Upper lobe of right lung (tissue), 1 donor: Measurements from ENCODE around the gene C2orf68. TPM values are rescaled to one million over a fixed set of nuclear protein-coding genes. Genes with fewer than 3 reads are reported as not detected.

ENCODE experiments used
- ATAC-seq: fragments of 200-7000 bp; cut with Tn5 transposase; one replicate; pipeline ENCODE4 v1.9.1; 2020; ENCODE audit warnings: mild to moderate bottlenecking, moderate library complexity
- DNase-seq: peaks from one replicate; pipeline ENCODE4 v3.0.0-alpha.2; 2020
- H3K27ac ChIP-seq: fragments of 200-600 bp; one replicate; pipeline ENCODE4 v1.8.0; 2022
- H3K27me3 ChIP-seq: fragments of 200-600 bp; one replicate; pipeline ENCODE4 v1.8.0; 2022; ENCODE audit warnings: mild to moderate bottlenecking
- H3K36me3 ChIP-seq: fragments of 200-600 bp; one replicate; pipeline ENCODE4 v1.8.0; 2022
- H3K4me1 ChIP-seq: fragments of 200-600 bp; one replicate; pipeline ENCODE4 v1.8.0; 2022
- H3K4me3 ChIP-seq: fragments of 200-600 bp; one replicate; pipeline ENCODE4 v1.8.0; 2022; ENCODE audit warnings: mild to moderate bottlenecking
- H3K9me3 ChIP-seq: fragments of 200-600 bp; one replicate; pipeline ENCODE4 v1.8.0; 2022
- CTCF ChIP-seq: fragments of 200-600 bp; IDR thresholded peaks from one replicate; pipeline ENCODE4 v1.8.0; 2022; ENCODE audit warnings: antibody characterized with exemption
- intact Hi-C: fragments of 100-400 bp; cut with DNase I; formaldehyde crosslinking; loops from one replicate; pipeline ENCODE4 v1.11.0; 2022
- total RNA-seq: library from RNA; stranded (reverse); fragmentation: NEBNext Ultra II Directional; extraction: Animal tissue kit (Norgen Biotek cat#: 25700); gene quantifications from one replicate; pipeline ENCODE4 v1.2.1, GENCODE V29; 2021
- donor health status: DM: no; HTN: yes; CAD: no; lungs with severe emphysema.

C2orf68 gene
- total RNA-seq, 1 donor from 2014 or later, result 37.9 TPM

DNA sequence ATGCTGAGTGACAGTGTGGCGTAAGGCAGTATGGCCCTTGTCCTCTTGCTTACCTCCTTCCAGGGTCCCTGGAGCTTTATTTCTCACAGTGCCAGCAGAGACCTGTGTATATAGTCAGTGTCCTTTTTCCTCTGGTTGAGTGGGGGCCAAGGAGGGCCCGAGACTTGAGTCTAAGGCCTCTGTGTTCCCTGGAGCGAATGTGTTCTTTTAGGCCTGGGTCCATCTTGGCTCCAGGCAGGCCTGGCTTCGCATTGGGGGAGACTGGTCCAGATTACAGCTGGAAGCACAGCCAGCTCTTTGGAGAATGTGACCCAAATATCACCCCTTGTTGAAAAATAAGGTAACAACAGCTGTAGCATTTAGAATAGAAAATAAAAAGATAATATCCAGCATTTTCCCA, 22.7 kb downstream of the C2orf68 start:
- no peak overlapping the region for H3K4me3 ChIP-seq
- H3K9me3 ChIP-seq, result no peaks in the 10 kb centered on the region
- H3K27ac ChIP-seq, result peak overlapping the region; percentile 85
- no peak for ATAC-seq
- H3K27me3 ChIP-seq, result no peaks in the 10 kb centered on the region
- intact Hi-C loops, result no loop called here
- no peaks in the 10 kb centered on the region for H3K36me3 ChIP-seq
- no peak for DNase-seq
- H3K4me1 ChIP-seq, result peaks cover 89% of the 10 kb centered on the region
- no peak for TF ChIP-seq CTCF

GRCh38 chr2:85588645-85589044, 23.2 kb downstream of the C2orf68 start:
- peaks cover 91% of the 10 kb centered on the region for H3K4me1 ChIP-seq
- DNase-seq (no peak), ATAC-seq (no peak)
- intact Hi-C loops, result no loop called here
- no peak overlapping the region for H3K4me3 ChIP-seq
- H3K27me3 ChIP-seq, result no peaks in the 10 kb centered on the region
- no peak for TF ChIP-seq CTCF
- peak overlapping the region; percentile 85 for H3K27ac ChIP-seq
- H3K36me3 ChIP-seq, result no peaks in the 10 kb centered on the region
- H3K9me3 ChIP-seq, result no peaks in the 10 kb centered on the region

- ATAC-seq (no peak), DNase-seq (no peak)
- intact Hi-C loops, result no loop called here
- no peaks in the 10 kb centered on the region for H3K27me3 ChIP-seq
- no peaks in the 10 kb centered on the region for H3K9me3 ChIP-seq
- H3K4me1 ChIP-seq, result peaks cover 95% of the 10 kb centered on the region
- TF ChIP-seq CTCF, result no peak
- peaks cover under 1% of the 10 kb centered on the region for H3K36me3 ChIP-seq
- peak overlapping the region; percentile 85 for H3K27ac ChIP-seq
- no peak overlapping the region for H3K4me3 ChIP-seq
Observed at GRCh38 chr2:85588236-85588635, 23.6 kb downstream of the C2orf68 start.

DNA sequence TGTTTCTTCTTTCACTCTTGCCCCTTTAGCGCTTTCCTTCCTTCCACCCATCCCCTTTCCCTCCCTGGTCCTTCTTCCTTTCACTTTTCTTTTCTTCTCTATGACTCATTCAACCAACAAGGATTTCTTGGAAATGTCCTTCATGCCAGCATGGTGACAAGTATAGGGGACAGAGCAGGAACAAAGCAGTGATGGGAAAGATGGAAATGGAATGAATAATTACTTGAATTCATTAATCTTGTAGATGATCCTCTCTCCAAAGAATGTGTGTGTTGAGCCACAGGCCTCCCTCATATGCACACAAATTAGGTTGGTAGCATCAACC, 26.1 kb downstream of the C2orf68 start:
- Histone ChIP-seq H3K27me3 (no peaks in the 10 kb centered on the region), H3K9me3 (no peaks in the 10 kb centered on the region), H3K36me3 (peaks cover 25% of the 10 kb centered on the region), H3K4me1 (peaks cover 81% of the 10 kb centered on the region), H3K4me3 (peak overlapping the region; percentile 67), H3K27ac (peak overlapping the region; percentile 94)
- ATAC-seq, result peak; percentile 1
- intact Hi-C loops, result no loop called here
- no peak for TF ChIP-seq CTCF
- DNase-seq, result no peak

DNA sequence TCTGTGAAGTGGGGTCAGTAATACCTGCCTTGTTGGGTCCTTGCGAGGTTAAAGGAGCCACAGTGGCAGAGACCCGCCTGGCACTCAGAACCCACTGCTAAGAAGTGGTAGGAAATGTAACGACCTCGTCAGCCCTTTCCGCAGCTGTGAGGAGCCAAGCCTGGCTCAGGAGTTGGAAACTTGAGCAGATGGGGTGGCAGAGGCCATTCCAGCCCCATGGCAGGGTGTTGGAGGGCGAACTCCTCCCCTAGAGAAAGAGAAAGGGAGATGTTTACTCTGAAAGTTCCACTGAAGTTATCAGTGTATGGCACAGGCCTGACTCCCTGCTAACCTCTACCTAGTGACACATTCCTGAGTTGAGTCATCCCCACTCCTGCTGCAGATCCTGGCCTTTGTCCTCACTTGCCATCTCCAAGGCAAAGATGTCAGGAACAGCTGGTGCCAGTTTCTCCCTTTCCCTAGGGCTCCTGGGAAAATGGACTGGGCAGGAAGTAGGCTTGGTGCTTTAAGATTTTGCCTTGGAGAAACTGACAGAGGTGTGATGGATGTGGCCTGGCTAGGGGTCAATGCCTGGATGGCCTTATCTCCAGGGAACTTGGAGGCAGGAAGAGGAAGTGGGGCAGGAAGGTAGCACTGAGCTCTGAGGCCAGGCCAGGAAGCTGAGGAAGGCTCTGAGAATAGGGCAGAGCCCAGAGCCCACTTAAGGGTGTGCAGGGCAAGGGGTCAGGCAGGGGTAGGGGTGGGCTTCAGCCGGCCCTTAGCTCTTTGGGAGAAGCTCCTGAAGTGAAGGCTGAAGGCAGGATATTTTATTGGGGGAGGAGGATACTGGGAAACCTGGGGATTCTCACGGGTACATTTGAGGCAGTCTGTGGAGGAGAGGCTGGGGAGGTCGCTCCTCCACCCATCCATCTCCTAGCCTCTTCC, 26.7 kb downstream of the C2orf68 start:
- ATAC-seq (peak; percentile 61), DNase-seq (no peak)
- Histone ChIP-seq H3K9me3 (no peaks in the 10 kb centered on the region), H3K36me3 (peaks cover 27% of the 10 kb centered on the region), H3K27ac (peak overlapping the region; percentile 94), H3K4me3 (peak overlapping the region; percentile 67), H3K27me3 (no peaks in the 10 kb centered on the region), H3K4me1 (peaks cover 81% of the 10 kb centered on the region)
- TF ChIP-seq CTCF, result no peak
- intact Hi-C loops, result no loop called here
